Esophagus muscularis mucosa (tissue), 4 donors: ENCODE results near the gene MSL2.

Experiments used
- EP300 ChIP-seq: sonication (generic); formaldehyde crosslinking; IDR thresholded peaks from one replicate; pipeline ENCODE4 v1.6.1; 2017; ENCODE audit warnings: antibody characterized with exemption
- POLR2A ChIP-seq: fragments of 450-650 bp; IDR thresholded peaks from one replicate; pipeline ENCODE4 v1.6.1; 2017; ENCODE audit warnings: antibody characterized with exemption, moderate library complexity, mild to moderate bottlenecking, low read depth
- POLR2AphosphoS5 ChIP-seq, 2 donors: sonication (generic); formaldehyde crosslinking; IDR thresholded peaks; one replicate each; pipeline ENCODE4 v1.6.1; 2017; ENCODE audit warnings: antibody characterized with exemption in 2 of 2
- TF ChIP-seq, protein P1 (sequence below), 3 experiments: fragments of 200-600 bp in 2 of 3; fragments of 450-650 bp in 1 of 3; sonication (generic) in 2 of 3; IDR thresholded peaks; one replicate each; pipeline ENCODE4 v1.5.1; 2017 to 2019; ENCODE audit warnings: antibody characterized with exemption in 3 of 3, mild to moderate bottlenecking in 2 of 3, moderate library complexity in 1 of 3

DNA sequence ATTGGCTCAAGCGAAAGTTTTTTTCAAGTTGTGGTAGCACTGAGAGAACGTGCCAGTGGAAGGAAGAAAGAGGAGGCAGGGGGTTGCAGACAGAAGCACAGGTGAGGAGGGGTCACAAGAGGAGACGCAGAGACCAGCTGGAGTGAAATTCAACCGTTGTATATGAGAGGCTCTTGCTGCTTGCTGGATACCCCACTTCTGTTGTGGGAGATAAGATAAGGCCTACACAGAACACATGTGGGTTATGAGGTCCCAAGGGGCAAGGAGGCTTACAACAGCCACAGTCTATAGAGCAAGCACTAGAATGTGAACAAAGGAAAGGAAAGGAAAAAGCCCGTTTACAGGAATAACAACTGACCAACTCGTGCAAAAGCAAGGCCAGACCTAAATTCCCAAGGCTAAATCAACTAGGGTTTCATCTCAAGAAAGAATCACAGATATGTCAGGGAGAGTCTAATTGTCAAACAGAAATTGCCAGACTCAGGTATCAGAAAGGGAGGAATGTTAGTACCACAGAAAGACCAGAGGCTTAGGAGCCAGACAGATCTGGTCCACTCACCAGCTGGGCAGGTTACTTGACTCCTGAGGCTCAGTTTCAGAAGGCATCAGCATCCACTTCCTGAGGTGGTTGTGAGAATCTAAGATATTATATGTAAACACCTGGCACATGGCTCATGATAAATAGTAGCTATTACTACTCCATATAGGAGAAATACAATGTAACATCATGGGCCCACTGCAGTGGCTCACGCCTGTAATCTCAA, 60.9 kb downstream of the MSL2 start:
- TF ChIP-seq POLR2A (no peak), EP300 (no peak), POLR2AphosphoS5 (IDR thresholded peaks at IDR 0.05) (no peak)
- TF ChIP-seq, protein P1, sequence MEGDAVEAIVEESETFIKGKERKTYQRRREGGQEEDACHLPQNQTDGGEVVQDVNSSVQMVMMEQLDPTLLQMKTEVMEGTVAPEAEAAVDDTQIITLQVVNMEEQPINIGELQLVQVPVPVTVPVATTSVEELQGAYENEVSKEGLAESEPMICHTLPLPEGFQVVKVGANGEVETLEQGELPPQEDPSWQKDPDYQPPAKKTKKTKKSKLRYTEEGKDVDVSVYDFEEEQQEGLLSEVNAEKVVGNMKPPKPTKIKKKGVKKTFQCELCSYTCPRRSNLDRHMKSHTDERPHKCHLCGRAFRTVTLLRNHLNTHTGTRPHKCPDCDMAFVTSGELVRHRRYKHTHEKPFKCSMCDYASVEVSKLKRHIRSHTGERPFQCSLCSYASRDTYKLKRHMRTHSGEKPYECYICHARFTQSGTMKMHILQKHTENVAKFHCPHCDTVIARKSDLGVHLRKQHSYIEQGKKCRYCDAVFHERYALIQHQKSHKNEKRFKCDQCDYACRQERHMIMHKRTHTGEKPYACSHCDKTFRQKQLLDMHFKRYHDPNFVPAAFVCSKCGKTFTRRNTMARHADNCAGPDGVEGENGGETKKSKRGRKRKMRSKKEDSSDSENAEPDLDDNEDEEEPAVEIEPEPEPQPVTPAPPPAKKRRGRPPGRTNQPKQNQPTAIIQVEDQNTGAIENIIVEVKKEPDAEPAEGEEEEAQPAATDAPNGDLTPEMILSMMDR (IDR thresholded peaks at IDR 0.05) = no peak
